HL-60 (cell line): ENCODE data around the gene MLF1.

ENCODE experiments used
- POLR2AphosphoS5 ChIP-seq: IDR thresholded peaks from 2 replicates; pipeline ENCODE4 v1.6.1; 2012; ENCODE audit warnings: low read depth
- SPI1 ChIP-seq: IDR thresholded peaks from 2 replicates; pipeline ENCODE4 v1.6.1; 2012; ENCODE audit warnings: low read depth, mild to moderate bottlenecking, borderline replicate concordance
- TF ChIP-seq, protein P1 (sequence below): IDR thresholded peaks from one replicate; pipeline ENCODE4 v1.5.1; 2011; ENCODE audit warnings: low read length, control low read depth, inconsistent platforms; ENCODE audit not compliant: insufficient read depth
- TF ChIP-seq, protein P2 (sequence below): IDR thresholded peaks from 2 replicates; pipeline ENCODE4 v1.6.1; 2012; ENCODE audit warnings: low read depth; ENCODE audit not compliant: insufficient replicate concordance

DNA sequence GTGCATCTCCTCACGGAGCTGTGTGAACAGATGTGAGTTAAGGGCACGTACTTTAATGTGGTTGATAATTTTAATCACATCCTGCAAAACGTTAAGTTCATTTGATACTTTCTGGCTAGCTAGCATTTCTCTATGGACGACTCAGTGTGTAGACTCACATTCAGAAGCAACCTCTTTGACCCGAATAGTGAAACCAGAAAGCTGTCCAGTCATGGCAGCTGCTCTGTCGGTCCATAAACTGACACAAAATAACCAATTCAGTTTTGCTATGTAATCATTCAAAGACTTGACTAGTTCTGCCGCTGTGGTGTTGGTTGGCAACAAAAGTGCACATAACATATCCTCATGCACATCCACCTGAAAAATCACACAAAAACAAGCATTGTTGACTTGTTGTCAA is 69.7 kb downstream of the MLF1 start:
- TF ChIP-seq, protein P1, sequence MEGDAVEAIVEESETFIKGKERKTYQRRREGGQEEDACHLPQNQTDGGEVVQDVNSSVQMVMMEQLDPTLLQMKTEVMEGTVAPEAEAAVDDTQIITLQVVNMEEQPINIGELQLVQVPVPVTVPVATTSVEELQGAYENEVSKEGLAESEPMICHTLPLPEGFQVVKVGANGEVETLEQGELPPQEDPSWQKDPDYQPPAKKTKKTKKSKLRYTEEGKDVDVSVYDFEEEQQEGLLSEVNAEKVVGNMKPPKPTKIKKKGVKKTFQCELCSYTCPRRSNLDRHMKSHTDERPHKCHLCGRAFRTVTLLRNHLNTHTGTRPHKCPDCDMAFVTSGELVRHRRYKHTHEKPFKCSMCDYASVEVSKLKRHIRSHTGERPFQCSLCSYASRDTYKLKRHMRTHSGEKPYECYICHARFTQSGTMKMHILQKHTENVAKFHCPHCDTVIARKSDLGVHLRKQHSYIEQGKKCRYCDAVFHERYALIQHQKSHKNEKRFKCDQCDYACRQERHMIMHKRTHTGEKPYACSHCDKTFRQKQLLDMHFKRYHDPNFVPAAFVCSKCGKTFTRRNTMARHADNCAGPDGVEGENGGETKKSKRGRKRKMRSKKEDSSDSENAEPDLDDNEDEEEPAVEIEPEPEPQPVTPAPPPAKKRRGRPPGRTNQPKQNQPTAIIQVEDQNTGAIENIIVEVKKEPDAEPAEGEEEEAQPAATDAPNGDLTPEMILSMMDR = no peak
- TF ChIP-seq, protein P2, sequence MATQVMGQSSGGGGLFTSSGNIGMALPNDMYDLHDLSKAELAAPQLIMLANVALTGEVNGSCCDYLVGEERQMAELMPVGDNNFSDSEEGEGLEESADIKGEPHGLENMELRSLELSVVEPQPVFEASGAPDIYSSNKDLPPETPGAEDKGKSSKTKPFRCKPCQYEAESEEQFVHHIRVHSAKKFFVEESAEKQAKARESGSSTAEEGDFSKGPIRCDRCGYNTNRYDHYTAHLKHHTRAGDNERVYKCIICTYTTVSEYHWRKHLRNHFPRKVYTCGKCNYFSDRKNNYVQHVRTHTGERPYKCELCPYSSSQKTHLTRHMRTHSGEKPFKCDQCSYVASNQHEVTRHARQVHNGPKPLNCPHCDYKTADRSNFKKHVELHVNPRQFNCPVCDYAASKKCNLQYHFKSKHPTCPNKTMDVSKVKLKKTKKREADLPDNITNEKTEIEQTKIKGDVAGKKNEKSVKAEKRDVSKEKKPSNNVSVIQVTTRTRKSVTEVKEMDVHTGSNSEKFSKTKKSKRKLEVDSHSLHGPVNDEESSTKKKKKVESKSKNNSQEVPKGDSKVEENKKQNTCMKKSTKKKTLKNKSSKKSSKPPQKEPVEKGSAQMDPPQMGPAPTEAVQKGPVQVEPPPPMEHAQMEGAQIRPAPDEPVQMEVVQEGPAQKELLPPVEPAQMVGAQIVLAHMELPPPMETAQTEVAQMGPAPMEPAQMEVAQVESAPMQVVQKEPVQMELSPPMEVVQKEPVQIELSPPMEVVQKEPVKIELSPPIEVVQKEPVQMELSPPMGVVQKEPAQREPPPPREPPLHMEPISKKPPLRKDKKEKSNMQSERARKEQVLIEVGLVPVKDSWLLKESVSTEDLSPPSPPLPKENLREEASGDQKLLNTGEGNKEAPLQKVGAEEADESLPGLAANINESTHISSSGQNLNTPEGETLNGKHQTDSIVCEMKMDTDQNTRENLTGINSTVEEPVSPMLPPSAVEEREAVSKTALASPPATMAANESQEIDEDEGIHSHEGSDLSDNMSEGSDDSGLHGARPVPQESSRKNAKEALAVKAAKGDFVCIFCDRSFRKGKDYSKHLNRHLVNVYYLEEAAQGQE = no peak
- TF ChIP-seq SPI1 = no peak
- TF ChIP-seq POLR2AphosphoS5 = no peak
